Fibroblast of the conjunctiva (primary cell): ENCODE measurements around the gene ALCAM.

Experiments used
- DNase-seq: peaks from one replicate; pipeline ENCODE4 v3.0.0-alpha.2; 2010; ENCODE audit warnings: low read depth

The ALCAM gene

DNA sequence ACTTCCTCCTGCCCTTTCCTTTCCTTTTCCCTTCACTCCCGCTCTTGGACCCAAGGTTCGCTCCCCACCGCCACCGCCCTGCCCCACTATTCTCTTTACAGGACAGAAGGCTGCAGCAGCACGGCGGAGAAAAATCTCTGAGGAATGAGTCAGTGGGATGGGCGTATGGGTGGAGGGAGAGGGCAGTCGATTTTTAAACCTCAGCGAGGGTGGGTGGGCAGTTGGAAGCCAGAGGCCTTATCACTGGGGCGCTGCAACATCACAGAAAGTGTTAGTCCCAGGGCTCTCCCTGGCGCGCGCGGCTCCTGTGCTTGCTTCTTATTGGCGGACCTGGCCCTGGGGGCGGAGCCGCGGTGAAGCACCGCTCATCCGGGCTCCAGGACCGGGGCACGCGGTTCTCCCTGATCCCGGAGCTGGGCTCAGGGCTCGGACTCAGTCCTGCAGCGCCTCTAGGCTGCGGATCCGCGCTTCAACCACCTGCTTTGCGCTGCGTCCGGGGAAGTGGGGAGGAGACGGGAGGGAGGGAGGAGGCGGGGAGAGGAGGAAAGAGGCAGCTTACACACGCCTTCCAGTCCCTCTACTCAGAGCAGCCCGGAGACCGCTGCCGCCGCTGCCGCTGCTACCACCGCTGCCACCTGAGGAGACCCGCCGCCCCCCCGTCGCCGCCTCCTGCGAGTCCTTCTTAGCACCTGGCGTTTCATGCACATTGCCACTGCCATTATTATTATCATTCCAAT is at the start of gene ALCAM:
Gene ALCAM, plus strand, starts transcription at position 584 of the 737 bp plus-strand sequence.
- DNase-seq = peak; percentile 98

DNA sequence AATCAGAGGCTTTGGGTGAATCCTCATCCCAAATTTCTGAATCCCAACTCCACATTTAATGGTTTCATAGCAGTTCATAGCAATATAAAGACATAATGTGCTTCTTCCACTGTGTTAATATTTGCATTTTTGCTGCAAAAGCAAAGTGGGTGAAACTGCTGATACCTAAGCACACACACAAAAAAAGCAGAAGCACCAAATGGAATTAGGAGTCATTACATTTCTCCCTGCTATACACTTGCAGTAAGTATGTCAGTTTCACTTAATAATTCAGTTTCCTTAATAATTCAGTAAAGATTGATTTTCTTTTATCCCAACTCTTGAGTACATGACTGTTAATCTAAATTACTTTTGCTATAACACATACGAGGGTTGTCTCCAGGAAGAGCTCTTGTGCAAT is 48.9 kb upstream of the ALCAM start:
- no peak for DNase-seq

DNA sequence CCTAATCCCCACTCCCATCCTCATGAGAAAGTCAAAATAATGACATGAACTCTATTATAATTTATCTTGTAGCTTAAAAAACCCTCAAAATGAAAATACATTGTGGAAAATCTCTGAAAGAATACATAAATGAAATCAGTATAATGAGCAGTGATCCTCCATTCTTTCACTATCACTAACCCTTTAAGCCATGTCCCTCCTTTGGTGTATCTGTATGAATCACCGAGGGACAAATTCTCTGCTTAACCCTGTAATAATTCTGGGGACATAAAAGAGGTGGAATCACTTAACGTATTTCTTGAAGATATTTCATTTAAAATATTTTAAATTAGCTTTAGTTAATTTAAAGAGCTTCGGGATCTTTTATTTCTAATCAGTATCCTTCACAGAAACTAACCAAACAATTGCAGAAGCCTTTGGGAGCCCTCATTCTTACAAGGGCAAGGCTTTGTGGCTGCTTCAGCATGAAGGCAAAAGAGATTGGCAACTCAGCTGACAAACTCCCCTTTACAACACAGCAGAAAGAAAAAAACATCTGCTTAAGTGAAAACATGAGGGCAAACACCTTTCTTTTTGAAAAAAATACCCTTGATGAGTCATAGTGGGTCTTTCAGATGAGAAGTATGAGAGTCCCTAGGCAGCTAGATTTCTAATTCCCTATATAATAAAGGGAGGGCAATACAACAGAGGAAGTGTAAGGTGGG is 44.0 kb upstream of the ALCAM start:
- no peak for DNase-seq

DNA sequence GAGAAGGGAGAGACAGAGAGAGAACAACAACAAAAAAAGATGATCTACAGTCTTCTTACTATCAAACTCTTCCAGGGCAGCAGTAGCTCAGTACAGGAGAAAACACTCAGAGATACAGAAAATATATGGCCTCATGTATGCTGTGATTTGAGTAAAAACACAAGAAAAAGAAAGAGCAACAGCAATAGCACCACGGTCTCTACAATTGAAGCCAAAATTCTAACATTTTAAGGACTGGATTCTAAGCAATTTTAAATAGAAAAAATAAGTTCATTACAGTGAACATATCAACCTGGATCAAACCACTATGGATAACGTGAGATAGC is 43.5 kb upstream of the ALCAM start:
- no peak for DNase-seq

DNA sequence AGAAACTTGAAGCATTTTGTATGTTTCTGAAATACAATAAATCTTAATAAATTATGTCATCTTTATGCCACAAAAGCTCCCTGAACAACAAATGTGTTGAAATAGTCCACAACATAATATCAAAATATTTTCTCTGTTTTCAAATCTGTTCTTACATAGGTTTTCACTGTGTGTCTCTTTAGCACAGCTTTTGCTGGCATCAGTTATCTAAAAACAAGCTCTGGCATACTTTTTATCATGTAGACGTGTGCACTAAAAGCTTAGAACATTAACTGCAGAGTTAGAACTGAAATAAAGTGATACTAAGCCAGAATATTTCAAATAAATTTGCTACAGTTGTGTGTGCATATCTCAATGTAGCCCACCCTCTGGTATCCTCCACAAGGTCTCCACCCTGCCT is 41.8 kb upstream of the ALCAM start:
- DNase-seq = no peak

DNA sequence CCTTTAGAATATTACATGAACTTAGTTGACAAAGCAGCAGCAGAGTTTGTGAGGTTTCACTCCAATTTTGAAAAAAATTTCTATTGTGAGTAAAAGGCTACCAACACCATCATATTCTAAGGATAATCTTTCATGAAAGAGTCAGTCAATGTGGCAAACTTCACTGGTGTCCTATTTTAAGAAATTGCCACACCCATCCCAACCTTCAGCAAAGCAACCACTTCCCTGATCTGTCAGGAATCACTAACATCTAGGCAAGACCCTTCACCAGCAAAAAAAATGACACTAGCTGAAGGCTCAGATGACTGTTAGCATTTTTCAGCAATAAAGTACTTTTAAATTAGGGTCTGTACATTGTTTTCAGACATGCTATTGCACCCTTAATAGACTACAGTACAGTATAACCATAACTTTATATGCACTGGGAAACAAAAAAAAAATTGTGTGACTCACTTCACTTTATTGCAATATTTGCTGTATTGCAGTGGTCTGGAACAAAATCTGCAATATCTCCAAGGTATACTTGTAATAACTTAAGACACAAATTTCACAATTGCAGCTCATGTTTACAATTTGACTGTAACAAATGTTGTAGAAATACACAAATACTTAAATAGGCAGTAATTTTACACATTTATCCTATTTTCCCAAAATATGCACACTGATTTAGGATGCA is 38.9 kb upstream of the ALCAM start:
- no peak for DNase-seq

DNA sequence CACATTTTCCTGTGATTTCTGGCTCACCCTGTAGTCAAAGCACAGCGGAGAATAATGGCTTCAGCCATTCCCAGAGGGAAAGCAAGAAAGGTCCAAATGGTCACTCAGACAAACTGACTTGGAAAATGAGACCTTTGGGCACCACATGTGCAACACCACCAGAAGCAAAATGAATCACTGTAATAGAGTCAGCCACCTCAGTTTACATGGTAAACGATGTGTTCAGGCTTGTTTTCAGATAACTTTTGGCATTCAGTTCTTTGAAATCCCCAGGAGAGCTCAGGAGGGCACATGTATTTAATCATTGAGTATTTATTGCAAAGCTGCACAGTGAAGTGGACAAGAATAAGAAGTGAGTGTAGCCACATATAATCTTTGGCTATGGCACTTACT is 38.4 kb upstream of the ALCAM start:
- DNase-seq = no peak

DNA sequence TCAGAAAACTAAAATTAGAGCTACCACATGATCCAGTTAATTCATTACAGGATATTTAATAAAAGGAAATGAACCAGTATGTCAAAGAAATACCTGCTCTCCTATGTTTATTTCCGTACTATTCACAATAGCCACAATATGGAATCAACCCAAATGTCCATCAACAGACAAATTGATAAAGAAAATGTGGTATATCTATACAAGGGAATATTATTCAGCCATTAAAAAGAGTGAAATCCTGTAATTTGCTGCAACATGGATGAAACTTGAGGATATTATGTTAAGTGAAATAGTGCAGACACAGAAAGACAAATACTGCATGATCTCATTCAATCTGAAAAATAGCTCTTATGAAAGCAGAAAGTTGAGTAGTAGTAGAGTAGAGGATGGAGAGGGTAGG is 33.7 kb upstream of the ALCAM start:
- no peak for DNase-seq

DNA sequence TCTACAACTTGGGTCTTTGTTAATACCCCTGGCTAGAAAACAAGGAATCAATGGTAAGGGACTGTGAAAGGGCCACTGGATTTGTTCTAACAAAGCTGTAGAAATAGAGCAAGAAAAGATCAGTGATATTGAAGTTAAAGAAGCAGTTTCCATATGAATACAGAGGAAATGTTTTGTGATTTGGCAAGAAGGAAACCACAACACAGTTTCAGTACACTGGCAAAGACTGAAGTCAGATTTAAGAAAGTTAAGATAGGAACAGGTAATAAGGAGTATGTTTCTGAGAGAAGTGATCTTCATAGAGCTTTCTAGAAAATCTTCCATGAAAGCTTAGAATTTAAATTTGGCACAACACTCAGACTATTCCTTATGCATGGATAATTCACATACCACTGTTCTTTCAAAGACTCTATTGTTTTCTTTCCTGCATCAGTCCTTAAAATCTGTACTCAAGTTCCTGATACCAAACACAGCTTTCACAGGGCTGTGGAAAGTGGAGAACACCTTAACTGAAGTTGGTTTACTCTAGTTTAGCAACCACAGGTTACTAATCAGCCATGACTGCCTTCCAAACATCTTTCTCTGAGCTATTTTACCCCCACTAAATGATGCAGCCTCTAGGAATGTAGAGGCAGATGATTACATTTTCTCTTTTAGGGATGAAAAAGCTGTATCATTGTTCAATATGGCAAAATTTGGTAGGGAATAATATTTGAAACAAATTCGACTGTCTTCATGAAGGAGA is 32.4 kb upstream of the ALCAM start:
- DNase-seq = no peak

DNA sequence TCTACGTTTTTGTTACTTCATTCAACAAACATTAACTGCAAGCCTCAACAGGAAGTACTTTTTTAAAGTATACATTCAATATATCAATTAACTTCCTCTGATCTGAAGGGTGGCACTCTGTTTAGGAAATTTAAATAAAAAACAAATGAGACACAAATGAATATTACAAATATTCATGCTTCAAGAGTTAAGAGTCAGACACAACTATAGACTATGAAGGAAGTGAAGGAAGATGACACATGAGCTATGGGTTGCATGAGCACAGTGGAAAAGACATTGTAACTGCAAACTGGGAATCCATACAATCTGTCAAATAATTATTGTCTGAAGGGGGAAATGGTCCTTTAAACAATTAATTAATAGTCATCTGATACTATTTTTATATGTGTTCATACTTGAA is 26.8 kb upstream of the ALCAM start:
- DNase-seq = no peak

DNA sequence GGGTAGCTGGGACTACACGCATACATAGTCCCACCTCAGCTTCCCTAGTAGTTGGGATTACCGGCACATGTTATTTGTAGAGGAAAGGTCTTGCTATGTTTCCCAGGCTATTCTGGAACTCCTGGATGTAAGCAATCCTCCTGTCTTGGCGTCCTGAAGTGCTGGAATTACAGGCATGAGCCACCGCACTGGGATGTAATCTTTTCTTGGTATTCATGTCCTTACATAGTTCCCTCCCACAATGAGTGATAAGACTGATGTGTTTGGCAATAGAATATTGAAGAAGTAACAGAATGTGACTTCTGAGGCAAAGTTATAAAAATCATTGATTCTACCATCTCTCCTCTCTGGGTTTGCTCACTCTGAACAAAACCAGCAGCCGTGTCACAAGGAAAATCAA is 22.7 kb upstream of the ALCAM start:
- DNase-seq = no peak

DNA sequence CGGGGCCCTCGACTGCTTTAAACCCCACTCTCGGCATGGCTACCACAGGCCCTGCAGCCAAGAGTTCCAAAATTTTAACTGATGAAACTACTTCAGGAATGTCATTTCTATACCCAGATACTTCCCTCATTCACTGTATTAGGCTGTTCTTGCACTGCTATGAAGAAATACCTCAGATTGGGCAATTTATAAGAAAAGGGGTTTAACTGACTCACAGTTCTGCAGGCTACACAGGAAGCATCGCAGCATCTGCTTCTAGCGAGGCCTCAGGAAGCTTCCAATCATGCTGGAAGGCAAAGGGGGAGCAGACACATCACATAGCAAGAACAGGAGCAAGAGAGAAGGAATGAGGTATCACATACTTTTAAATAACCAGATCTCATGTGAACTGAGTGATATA is 21.6 kb upstream of the ALCAM start:
- DNase-seq = no peak

DNA sequence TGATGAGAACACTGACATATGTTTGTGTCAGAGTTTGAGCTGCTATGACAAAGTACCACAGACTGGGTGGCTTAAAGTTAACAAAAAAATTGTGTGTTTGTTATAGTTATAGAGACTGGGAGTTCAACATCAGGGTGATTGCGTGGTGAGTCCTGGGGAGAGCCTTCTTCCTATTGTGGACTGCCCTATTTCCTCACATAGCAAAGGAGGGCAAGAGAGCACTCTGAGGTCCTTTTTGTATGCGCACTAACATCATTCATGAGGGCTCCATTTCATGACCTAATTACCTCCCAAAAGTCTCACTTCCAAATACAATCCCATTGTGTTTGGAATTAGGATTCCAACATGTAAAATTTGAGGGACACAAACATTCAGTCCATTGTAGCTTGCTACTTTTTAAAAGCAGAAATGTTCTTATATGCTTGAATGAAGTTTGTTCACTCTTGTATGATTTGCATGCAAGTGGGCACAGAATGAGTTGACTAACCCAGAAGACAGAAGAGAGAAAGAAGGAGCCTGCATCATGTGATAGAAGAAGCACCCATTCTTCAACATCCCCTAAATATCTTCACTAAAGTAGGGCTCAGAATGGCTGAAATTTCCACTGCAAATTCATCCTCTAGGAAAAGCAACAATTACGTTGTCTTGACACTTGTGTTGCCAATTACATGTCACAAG is 18.9 kb upstream of the ALCAM start:
- DNase-seq = no peak

DNA sequence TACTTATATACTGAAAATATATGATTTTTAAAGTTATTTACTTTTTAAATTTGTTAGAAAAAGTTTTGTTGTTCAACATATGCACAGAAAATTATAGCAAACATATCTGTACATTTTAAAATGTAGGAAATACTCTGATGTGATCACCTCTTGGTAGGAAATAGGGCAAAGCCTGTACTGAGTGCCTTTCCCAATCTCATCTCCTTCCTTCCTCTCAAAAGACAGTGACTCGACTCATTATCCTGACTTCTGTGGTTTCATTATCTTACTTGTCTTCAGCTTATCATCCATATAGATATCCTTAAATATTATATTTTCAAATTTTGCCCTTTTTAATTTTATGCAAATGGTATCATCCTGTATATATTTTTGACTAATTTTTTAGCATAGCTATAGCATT is 18.4 kb upstream of the ALCAM start:
- DNase-seq = no peak

DNA sequence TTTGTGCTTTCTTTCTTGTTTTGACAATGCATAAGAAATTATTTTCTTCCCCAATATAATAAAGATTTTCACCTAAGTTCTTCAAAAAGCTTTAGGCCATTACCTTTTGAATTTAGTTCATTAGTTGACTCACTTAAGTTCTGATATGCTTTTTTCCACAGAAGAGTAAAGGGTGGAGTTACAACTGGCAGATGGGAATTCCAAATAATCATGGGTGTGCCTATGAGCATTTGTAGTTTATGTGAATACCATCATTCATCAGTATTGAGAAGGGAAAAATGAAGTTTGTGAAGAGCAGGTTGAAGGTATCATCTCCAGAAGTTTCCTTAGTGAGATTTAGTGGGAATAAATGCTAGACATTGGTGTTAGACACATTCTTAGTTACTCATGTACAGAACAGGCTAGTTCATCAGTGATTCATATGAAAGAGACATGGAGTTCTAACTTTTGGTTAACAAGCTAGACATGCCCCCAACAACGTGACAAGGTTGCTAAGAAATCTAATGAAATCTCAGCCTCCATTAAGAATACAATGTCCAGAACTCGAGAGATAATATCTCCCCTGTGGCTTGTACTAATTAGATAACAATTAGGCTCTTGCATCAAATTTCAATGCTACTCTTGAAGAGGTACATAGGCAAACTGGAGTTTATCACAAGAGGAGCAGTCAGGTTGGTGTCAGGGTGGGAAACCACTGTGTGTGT is 16.9 kb upstream of the ALCAM start:
- no peak for DNase-seq

DNA sequence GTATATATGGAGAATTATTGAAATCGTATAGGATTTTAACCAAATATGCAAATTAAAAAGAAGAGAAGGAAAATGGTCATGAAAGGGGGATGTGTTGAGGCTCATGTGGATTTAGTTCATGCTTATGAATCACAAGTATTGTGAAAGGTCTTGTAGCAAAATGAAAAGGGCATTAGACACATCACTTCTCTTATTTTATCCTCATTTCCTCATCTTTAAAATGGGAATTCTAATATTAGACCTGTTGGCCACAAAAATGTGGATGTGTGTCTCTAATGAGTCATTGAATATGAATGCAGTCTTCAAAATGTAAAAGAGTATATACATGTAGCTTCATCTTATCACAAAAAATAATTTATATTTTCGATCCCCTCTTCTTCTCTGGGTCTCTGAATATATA is 14.9 kb upstream of the ALCAM start:
- DNase-seq = no peak

DNA sequence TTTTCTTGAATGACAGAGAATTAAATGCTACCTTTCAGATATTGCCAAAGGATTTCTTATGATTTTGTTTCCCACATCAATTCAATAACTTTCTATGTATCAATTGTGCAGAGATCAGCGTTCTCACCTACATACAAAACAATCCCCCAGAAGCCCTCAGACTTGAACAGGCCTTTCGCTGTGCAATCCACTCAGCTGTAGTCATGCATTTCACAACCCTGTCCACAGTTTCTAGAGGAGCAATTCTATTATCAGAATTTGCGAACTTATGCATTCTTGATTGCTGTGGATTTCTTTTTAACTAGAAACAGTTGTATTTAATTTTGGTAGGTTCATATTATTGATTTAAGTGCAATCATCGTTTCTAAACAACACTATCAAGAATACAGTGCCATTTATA is 13.7 kb upstream of the ALCAM start:
- DNase-seq = no peak

DNA sequence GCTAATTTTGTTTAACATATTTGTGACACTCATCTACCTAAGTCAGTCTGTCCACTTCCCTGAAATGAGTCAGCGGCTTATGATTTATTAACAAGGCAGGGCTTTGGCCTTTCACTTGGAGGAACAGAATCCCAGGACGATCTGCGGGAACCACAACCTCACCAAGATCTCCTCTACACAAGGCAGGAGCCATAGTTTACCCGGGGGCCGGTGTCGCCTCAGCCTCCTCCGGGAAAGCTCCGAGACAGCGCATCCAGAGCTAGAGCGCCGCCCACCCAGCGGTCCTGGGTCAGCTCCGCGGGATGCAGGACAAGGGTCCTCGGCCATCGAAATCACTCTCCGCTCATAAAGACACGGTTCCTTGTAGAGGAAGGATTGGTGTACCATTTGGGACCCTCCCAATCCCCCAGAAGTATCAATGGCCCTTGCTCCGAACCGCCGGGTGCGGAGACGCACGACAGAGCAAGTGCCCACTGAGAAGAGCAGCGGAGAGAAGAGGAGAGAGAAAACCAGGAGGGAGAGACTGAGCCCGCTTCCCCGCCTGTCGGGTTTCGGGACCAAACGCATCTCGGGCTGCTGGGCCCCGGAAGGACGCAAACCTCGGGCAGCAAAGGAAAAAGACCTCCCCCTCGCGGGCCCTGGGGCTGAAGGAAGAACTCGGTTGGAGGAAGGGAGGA is 13.1 kb upstream of the ALCAM start:
- no peak for DNase-seq

DNA sequence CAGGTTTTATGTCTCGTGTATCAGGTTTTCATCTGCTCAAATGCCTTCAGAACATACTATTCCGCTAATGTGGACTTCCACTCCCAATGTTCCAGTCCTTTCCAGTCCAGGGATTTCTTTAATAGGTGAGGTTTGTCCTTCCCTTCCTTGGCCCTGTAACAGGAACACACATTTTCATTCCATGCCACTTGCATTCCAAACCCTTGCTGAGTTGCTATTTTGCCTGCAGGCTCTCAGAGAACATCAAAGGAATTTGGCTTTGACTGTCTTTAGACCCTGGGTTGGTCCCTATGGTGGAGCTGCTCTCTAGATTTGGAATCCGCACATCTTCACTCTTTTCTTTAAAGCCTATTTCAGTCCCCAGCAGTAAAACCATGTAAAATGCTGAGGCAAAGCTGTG is 12.3 kb upstream of the ALCAM start:
- no peak for DNase-seq

DNA sequence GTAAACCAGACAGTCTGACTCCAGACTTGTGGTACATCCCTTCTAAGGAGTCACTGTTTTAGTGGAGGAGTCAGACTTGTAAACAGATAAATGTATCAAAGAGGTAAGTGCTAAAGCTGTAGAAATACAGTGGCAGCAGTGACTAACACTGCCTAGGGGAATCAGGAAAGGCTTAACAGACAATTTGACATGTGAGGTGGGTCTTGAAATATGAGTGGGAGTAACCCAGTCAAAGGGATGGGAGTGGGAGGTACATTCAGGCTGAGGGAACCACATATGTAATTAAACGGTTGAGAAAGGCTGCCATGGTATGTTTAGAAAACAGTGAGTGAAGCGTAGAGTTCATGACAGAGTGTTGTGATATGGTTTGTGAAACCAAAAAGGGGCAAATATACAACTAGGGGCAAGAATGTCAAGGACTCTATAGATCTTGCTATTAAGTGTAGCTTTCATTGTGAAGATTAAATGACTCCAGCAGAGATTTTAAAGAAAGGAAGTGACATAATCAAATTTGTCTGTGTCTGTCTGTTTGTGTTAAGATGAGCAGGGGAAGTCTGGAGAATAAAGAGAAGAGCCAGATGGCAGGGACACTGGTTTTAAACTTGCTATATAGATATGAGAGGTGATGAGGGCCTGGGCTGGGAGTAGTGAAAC is 11.2 kb upstream of the ALCAM start:
- no peak for DNase-seq

DNA sequence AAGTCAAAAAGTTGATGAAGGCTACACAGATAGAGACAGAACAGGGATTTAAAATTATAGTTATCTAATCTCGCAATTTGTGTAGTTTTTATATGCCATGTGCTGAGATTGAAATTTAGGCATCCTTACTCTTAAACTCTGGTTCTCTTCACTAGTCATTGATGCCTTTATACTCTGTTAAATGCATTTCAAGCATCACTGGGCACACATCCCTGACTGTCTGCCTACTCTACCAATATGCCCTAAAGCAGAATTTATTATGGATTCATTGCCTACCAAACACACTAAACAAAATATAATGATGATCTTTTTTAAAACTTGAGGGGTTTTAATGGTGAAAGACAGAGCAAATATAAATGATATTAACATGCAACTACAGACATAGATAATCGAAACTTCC is 10.3 kb upstream of the ALCAM start:
- no peak for DNase-seq
